ENCODE data around the gene SH3GLB1. TPM values are rescaled to one million over a fixed set of nuclear protein-coding genes. Genes with fewer than 3 reads are reported as not detected.

Gene SH3GLB1
- total RNA-seq, 1 donor from 2014 or later: 138 TPM

GRCh38 chr1:86765674-86766073 is 61.3 kb downstream of the SH3GLB1 start:
- Histone ChIP-seq H4K20me1 (ENCODE audit: insufficient read depth, low read length) (no peaks in the 10 kb centered on the region), H3K4me3 (ENCODE audit: insufficient read depth, low read depth, low read length) (no peak overlapping the region), H3K27me3 (ENCODE audit: insufficient read depth, low read length) (peaks cover 4% of the 10 kb centered on the region), H3K4me2 (ENCODE audit: low read length) (no peak overlapping the region), H3K27ac (ENCODE audit: low read depth, low read length) (no peak overlapping the region), H2AFZ (ENCODE audit: low read depth, low read length) (no peak overlapping the region), H3K9ac (ENCODE audit: low read length) (no peak overlapping the region), H3K36me3 (ENCODE audit: insufficient read depth, low read length) (no peaks in the 10 kb centered on the region), H3K9me3 (ENCODE audit: insufficient read depth, low read depth, low read length) (no peaks in the 10 kb centered on the region), H3K4me1 (ENCODE audit: insufficient read depth, low read length) (no peaks in the 10 kb centered on the region), H3K79me2 (ENCODE audit: insufficient read depth, low read length) (no peaks in the 10 kb centered on the region)
- FAIRE-seq (no peak), DNase-seq (ENCODE audit: low read depth) (no peak)
- H3K4me3 Mint-ChIP-seq (ENCODE audit: unreplicated experiment): no peak overlapping the region
- no peak overlapping the region for H3K27ac Mint-ChIP-seq (ENCODE audit: unreplicated experiment)
- H3K27me3 Mint-ChIP-seq (ENCODE audit: low read depth, unreplicated experiment): no peaks in the 10 kb centered on the region
- TF ChIP-seq EZH2 (IDR thresholded peaks at IDR 0.05; ENCODE audit: insufficient read depth, low read length) (no peak), CTCF (IDR thresholded peaks at IDR 0.05; ENCODE audit: insufficient read depth, low read depth, low read length) (no peak)
- H3K36me3 Mint-ChIP-seq (ENCODE audit: low read depth, unreplicated experiment): no peaks in the 10 kb centered on the region
- no peaks in the 10 kb centered on the region for H3K4me1 Mint-ChIP-seq (ENCODE audit: low read depth, unreplicated experiment)
- H3K9me3 Mint-ChIP-seq (ENCODE audit: unreplicated experiment): peaks cover 6% of the 10 kb centered on the region

GRCh38 chr1:86768554-86768953 is 64.2 kb downstream of the SH3GLB1 start:
- H3K36me3 ChIP-seq (ENCODE audit: insufficient read depth, low read length): no peaks in the 10 kb centered on the region
- H2AFZ ChIP-seq (ENCODE audit: low read depth, low read length): no peak overlapping the region
- H3K4me1 ChIP-seq (ENCODE audit: insufficient read depth, low read length): peaks cover 5% of the 10 kb centered on the region
- H3K79me2 ChIP-seq (ENCODE audit: insufficient read depth, low read length): no peaks in the 10 kb centered on the region
- H3K27ac Mint-ChIP-seq (ENCODE audit: unreplicated experiment): no peak overlapping the region
- H3K36me3 Mint-ChIP-seq (ENCODE audit: low read depth, unreplicated experiment): no peaks in the 10 kb centered on the region
- H3K27me3 ChIP-seq (ENCODE audit: insufficient read depth, low read length): no peaks in the 10 kb centered on the region
- no peak for FAIRE-seq
- H3K4me3 Mint-ChIP-seq (ENCODE audit: unreplicated experiment): no peak overlapping the region
- TF ChIP-seq EZH2 (IDR thresholded peaks at IDR 0.05; ENCODE audit: insufficient read depth, low read length): no peak
- TF ChIP-seq CTCF (IDR thresholded peaks at IDR 0.05; ENCODE audit: insufficient read depth, low read depth, low read length): no peak
- no peak overlapping the region for H3K4me2 ChIP-seq (ENCODE audit: low read length)
- H4K20me1 ChIP-seq (ENCODE audit: insufficient read depth, low read length): no peaks in the 10 kb centered on the region
- H3K27ac ChIP-seq (ENCODE audit: low read depth, low read length): no peak overlapping the region
- DNase-seq (ENCODE audit: low read depth): no peak
- no peaks in the 10 kb centered on the region for H3K27me3 Mint-ChIP-seq (ENCODE audit: low read depth, unreplicated experiment)
- peaks cover 9% of the 10 kb centered on the region for H3K9me3 Mint-ChIP-seq (ENCODE audit: unreplicated experiment)
- H3K9ac ChIP-seq (ENCODE audit: low read length): no peak overlapping the region
- peaks cover 10% of the 10 kb centered on the region for H3K4me1 Mint-ChIP-seq (ENCODE audit: low read depth, unreplicated experiment)
- H3K9me3 ChIP-seq (ENCODE audit: insufficient read depth, low read depth, low read length): no peaks in the 10 kb centered on the region
- no peak overlapping the region for H3K4me3 ChIP-seq (ENCODE audit: insufficient read depth, low read depth, low read length)

GRCh38 chr1:86769065-86769464 is 64.7 kb downstream of the SH3GLB1 start:
- no peak overlapping the region for H3K4me3 ChIP-seq (ENCODE audit: insufficient read depth, low read depth, low read length)
- FAIRE-seq (no peak), DNase-seq (ENCODE audit: low read depth) (no peak)
- Mint-ChIP-seq H3K4me1 (ENCODE audit: low read depth, unreplicated experiment) (peaks cover 15% of the 10 kb centered on the region), H3K27ac (ENCODE audit: unreplicated experiment) (no peak overlapping the region), H3K36me3 (ENCODE audit: low read depth, unreplicated experiment) (no peaks in the 10 kb centered on the region), H3K9me3 (ENCODE audit: unreplicated experiment) (peaks cover 9% of the 10 kb centered on the region), H3K4me3 (ENCODE audit: unreplicated experiment) (no peak overlapping the region), H3K27me3 (ENCODE audit: low read depth, unreplicated experiment) (no peaks in the 10 kb centered on the region)
- no peak for TF ChIP-seq EZH2 (IDR thresholded peaks at IDR 0.05; ENCODE audit: insufficient read depth, low read length)
- no peak for TF ChIP-seq CTCF (IDR thresholded peaks at IDR 0.05; ENCODE audit: insufficient read depth, low read depth, low read length)
- H3K36me3 ChIP-seq (ENCODE audit: insufficient read depth, low read length): no peaks in the 10 kb centered on the region
- no peaks in the 10 kb centered on the region for H3K27me3 ChIP-seq (ENCODE audit: insufficient read depth, low read length)
- no peak overlapping the region for H3K4me2 ChIP-seq (ENCODE audit: low read length)
- no peak overlapping the region for H3K27ac ChIP-seq (ENCODE audit: low read depth, low read length)
- peaks cover 10% of the 10 kb centered on the region for H3K4me1 ChIP-seq (ENCODE audit: insufficient read depth, low read length)
- no peak overlapping the region for H2AFZ ChIP-seq (ENCODE audit: low read depth, low read length)
- no peaks in the 10 kb centered on the region for H3K9me3 ChIP-seq (ENCODE audit: insufficient read depth, low read depth, low read length)
- no peaks in the 10 kb centered on the region for H4K20me1 ChIP-seq (ENCODE audit: insufficient read depth, low read length)
- no peaks in the 10 kb centered on the region for H3K79me2 ChIP-seq (ENCODE audit: insufficient read depth, low read length)
- H3K9ac ChIP-seq (ENCODE audit: low read length): no peak overlapping the region
